HepG2 (cell line): ENCODE results near the gene PTGIS. TPM values are rescaled to one million over a fixed set of nuclear protein-coding genes. Genes with fewer than 3 reads are reported as not detected.

Source experiments
- CCAR2 ChIP-seq: fragments of 200-400 bp; formaldehyde crosslinking; optimal IDR thresholded peaks from 2 replicates; pipeline ENCODE3; 2018; ENCODE audit warnings: low read depth, mild to moderate bottlenecking, low read length, moderate library complexity
- ESRRA ChIP-seq: sonication (generic); formaldehyde crosslinking; IDR thresholded peaks from 2 replicates; pipeline ENCODE4 v1.5.1; 2020; ENCODE audit warnings: mild to moderate bottlenecking, low read depth, missing genetic modification reagents
- ETV5 ChIP-seq: IDR thresholded peaks from 2 replicates; pipeline ENCODE4 v1.6.1; 2018; ENCODE audit warnings: missing biosample characterization, missing genetic modification reagents, inconsistent platforms, borderline replicate concordance
- GLI4 ChIP-seq: sonication (generic); formaldehyde crosslinking; IDR thresholded peaks from 2 replicates; pipeline ENCODE4 v1.5.1; 2020; ENCODE audit warnings: missing genetic modification reagents, mild to moderate bottlenecking, moderate library complexity, borderline replicate concordance
- GZF1 ChIP-seq: sonication (generic); formaldehyde crosslinking; IDR thresholded peaks from 2 replicates; pipeline ENCODE4 v1.5.1; 2020; ENCODE audit warnings: mild to moderate bottlenecking, missing genetic modification reagents
- KLF16 ChIP-seq, 2 experiments: sonication (generic) in 1 of 2; formaldehyde crosslinking in 1 of 2; IDR thresholded peaks; 2 replicates each; pipeline versions ENCODE4 v1.6.1 to v1.8.0; 2016 to 2023; ENCODE audit warnings: missing genetic modification reagents in 2 of 2, missing compliant biosample characterization in 1 of 2
- NFE2 ChIP-seq: sonication (generic); formaldehyde crosslinking; IDR thresholded peaks from 2 replicates; pipeline ENCODE4 v1.4.0; 2020; ENCODE audit warnings: missing genetic modification reagents
- SKI ChIP-seq: fragments of 450-650 bp; IDR thresholded peaks from one replicate; pipeline ENCODE4 v1.6.1; 2018; ENCODE audit warnings: mild to moderate bottlenecking; ENCODE audit not compliant: partially characterized antibody
- SMC3 ChIP-seq: IDR thresholded peaks from 2 replicates; pipeline ENCODE4 v1.6.1; 2011; ENCODE audit warnings: low read length, improper control_type of control experiment
- SP5 ChIP-seq: IDR thresholded peaks from 2 replicates; pipeline ENCODE4 v1.6.1; 2016; ENCODE audit warnings: low read depth, borderline replicate concordance
- TP53 ChIP-seq: sonication (generic); formaldehyde crosslinking; conservative IDR thresholded peaks from 2 replicates; pipeline ENCODE4 v1.4.0; 2020; ENCODE audit warnings: missing genetic modification reagents
- ZNF253 ChIP-seq: sonication (generic); formaldehyde crosslinking; IDR thresholded peaks from 2 replicates; pipeline ENCODE4 v1.8.0; 2022; ENCODE audit warnings: mild to moderate bottlenecking, missing genetic modification reagents, borderline replicate concordance
- ZNF335 ChIP-seq: sonication (generic); formaldehyde crosslinking; IDR thresholded peaks from 2 replicates; pipeline ENCODE4 v1.4.0; 2020; ENCODE audit warnings: missing genetic modification reagents
- ZNF629 ChIP-seq: sonication (generic); formaldehyde crosslinking; conservative IDR thresholded peaks from 2 replicates; pipeline ENCODE4 v1.5.0; 2020; ENCODE audit warnings: missing genetic modification reagents
- ZNF703 ChIP-seq: sonication (generic); formaldehyde crosslinking; IDR thresholded peaks from 2 replicates; pipeline ENCODE4 v1.5.1; 2020; ENCODE audit warnings: missing genetic modification reagents, mild to moderate bottlenecking, moderate library complexity, borderline replicate concordance
- polyA plus RNA-seq, 8 experiments: library from polyadenylated mRNA; depleted of rRNA in 3 of 8; stranded (reverse) in 7 of 8; unstranded in 1 of 8; fragments of >200 nt; fragmentation: Illumina TruSeq in 4 of 8; extraction: Trizol in 4 of 8; gene quantifications; 2 replicates each; pipeline versions ENCODE4 v1.2.1 to v1.2.3, GENCODE V29; 2011 to 2016; ENCODE audit warnings: low read depth in 4 of 8, missing spikeins in 1 of 8, mixed read lengths in 1 of 8; ENCODE audit not compliant: insufficient read depth in 1 of 8
- total RNA-seq, 5 experiments: library from RNA; depleted of rRNA; stranded (reverse); fragments of >200 nt; fragmentation: Illumina TruSeq; extraction: Trizol; gene quantifications; 2 replicates each; pipeline ENCODE4 v1.2.3, GENCODE V29; 2016; ENCODE audit warnings: low read depth in 1 of 5
- TF ChIP-seq, protein P1 (sequence below): sonication (generic); formaldehyde crosslinking; IDR thresholded peaks from 2 replicates; pipeline ENCODE4 v1.4.0; 2020; ENCODE audit warnings: mild to moderate bottlenecking, missing genetic modification reagents, borderline replicate concordance
- TF ChIP-seq, protein P2 (sequence below): sonication (generic); formaldehyde crosslinking; IDR thresholded peaks from 2 replicates; pipeline ENCODE4 v1.5.1; 2020; ENCODE audit warnings: missing genetic modification reagents, mild to moderate bottlenecking, borderline replicate concordance
- TF ChIP-seq, protein P3 (sequence below): sonication (generic); formaldehyde crosslinking; IDR thresholded peaks from 2 replicates; pipeline ENCODE4 v1.8.0; 2022; ENCODE audit warnings: mild to moderate bottlenecking, missing genetic modification reagents, moderate library complexity
- TF ChIP-seq, protein P4 (sequence below): IDR thresholded peaks from 2 replicates; pipeline ENCODE4 v1.6.1; 2016; ENCODE audit warnings: low read depth

PTGIS gene
- total and polyA plus RNA-seq, 2 of the 13 experiments (the other 11 are each of a cell fraction or from before 2014, with no cell fraction given) = not detected

DNA sequence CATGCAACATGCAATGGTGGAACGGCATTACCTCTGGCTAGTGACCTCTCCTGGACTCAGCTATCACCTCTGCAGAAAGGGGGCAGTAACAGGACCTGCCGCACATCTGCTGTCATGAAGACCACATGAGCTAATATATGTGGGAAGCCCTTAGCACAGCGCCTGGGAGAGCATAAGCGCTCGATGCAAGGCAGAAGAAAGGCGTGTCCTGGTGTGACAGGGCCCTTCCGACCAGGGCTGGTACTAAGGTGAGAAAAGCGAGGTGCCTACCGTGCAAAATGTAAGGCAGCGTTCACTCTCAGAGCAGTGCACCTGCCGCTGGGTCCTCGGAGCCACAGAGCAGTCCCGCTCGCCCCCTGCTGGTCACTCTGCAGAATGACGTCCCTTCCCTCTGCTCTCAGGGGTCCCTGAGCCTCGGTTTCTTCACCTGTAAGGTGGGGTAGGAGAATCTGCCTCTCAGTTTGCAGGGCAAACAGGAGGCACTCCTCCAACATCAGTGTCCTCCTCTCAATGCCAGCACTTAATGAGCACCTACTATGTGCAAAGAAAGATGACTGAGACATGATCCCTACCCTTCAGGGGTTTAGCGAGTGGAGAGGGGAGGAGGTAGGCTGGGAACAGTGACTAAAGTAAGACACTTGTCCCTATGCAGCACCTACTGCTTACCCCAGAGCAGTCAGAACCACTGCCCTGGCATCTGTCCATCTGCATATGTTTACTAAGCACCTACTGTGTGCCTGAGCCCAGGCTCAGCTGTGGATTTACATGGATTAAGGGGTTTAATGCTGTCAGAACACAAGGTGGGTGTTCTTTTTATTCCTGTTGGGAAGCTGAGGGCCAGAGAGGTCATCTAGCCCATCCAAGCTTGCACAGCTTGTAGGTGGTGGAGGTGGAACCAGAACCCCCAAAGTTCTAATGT is 41.1 kb upstream of the PTGIS start (continued):
- TF ChIP-seq, protein P1, sequence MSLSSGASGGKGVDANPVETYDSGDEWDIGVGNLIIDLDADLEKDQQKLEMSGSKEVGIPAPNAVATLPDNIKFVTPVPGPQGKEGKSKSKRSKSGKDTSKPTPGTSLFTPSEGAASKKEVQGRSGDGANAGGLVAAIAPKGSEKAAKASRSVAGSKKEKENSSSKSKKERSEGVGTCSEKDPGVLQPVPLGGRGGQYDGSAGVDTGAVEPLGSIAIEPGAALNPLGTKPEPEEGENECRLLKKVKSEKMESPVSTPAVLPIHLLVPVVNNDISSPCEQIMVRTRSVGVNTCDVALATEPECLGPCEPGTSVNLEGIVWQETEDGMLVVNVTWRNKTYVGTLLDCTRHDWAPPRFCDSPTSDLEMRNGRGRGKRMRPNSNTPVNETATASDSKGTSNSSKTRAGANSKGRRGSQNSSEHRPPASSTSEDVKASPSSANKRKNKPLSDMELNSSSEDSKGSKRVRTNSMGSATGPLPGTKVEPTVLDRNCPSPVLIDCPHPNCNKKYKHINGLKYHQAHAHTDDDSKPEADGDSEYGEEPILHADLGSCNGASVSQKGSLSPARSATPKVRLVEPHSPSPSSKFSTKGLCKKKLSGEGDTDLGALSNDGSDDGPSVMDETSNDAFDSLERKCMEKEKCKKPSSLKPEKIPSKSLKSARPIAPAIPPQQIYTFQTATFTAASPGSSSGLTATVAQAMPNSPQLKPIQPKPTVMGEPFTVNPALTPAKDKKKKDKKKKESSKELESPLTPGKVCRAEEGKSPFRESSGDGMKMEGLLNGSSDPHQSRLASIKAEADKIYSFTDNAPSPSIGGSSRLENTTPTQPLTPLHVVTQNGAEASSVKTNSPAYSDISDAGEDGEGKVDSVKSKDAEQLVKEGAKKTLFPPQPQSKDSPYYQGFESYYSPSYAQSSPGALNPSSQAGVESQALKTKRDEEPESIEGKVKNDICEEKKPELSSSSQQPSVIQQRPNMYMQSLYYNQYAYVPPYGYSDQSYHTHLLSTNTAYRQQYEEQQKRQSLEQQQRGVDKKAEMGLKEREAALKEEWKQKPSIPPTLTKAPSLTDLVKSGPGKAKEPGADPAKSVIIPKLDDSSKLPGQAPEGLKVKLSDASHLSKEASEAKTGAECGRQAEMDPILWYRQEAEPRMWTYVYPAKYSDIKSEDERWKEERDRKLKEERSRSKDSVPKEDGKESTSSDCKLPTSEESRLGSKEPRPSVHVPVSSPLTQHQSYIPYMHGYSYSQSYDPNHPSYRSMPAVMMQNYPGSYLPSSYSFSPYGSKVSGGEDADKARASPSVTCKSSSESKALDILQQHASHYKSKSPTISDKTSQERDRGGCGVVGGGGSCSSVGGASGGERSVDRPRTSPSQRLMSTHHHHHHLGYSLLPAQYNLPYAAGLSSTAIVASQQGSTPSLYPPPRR (CRISPR knock-in tag) = no peak
- TF ChIP-seq, protein P2, sequence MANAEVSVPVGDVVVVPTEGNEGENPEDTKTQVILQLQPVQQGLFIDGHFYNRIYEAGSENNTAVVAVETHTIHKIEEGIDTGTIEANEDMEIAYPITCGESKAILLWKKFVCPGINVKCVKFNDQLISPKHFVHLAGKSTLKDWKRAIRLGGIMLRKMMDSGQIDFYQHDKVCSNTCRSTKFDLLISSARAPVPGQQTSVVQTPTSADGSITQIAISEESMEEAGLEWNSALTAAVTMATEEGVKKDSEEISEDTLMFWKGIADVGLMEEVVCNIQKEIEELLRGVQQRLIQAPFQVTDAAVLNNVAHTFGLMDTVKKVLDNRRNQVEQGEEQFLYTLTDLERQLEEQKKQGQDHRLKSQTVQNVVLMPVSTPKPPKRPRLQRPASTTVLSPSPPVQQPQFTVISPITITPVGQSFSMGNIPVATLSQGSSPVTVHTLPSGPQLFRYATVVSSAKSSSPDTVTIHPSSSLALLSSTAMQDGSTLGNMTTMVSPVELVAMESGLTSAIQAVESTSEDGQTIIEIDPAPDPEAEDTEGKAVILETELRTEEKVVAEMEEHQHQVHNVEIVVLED (CRISPR knock-in tag) = peak; percentile 27; the same call in 1 of the 2 replicates
- TF ChIP-seq, protein P3, sequence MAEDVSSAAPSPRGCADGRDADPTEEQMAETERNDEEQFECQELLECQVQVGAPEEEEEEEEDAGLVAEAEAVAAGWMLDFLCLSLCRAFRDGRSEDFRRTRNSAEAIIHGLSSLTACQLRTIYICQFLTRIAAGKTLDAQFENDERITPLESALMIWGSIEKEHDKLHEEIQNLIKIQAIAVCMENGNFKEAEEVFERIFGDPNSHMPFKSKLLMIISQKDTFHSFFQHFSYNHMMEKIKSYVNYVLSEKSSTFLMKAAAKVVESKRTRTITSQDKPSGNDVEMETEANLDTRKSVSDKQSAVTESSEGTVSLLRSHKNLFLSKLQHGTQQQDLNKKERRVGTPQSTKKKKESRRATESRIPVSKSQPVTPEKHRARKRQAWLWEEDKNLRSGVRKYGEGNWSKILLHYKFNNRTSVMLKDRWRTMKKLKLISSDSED = no peak
- TF ChIP-seq KLF16 (CRISPR knock-in tag; IDR thresholded peaks at IDR 0.05) (peak in 1 of 2 experiments; percentile 78; a peak in 1 of 4 replicates), ETV5 (CRISPR knock-in tag) (0 out of 2 replicates have a peak, but pooled peaks have one; percentile 20), SKI (no peak), TP53 (CRISPR knock-in tag) (0 out of 2 replicates have a peak, but pooled peaks have one; percentile 70), ZNF253 (CRISPR knock-in tag) (no peak; the same call in 1 of the 2 replicates), GZF1 (CRISPR knock-in tag) (no peak), CCAR2 (no peak), GLI4 (no peak; the same call in 1 of the 2 replicates), ZNF703 (CRISPR knock-in tag) (no peak), ESRRA (no peak), SP5 (CRISPR knock-in tag) (0 out of 2 replicates have a peak, but pooled peaks have one; percentile 46), ZNF629 (CRISPR knock-in tag) (peak; percentile 77; the same call in 1 of the 2 replicates), NFE2 (CRISPR knock-in tag) (no peak), SMC3 (peak; percentile 94), ZNF335 (CRISPR knock-in tag) (no peak; the same call in 1 of the 2 replicates)
- TF ChIP-seq, protein P4, sequence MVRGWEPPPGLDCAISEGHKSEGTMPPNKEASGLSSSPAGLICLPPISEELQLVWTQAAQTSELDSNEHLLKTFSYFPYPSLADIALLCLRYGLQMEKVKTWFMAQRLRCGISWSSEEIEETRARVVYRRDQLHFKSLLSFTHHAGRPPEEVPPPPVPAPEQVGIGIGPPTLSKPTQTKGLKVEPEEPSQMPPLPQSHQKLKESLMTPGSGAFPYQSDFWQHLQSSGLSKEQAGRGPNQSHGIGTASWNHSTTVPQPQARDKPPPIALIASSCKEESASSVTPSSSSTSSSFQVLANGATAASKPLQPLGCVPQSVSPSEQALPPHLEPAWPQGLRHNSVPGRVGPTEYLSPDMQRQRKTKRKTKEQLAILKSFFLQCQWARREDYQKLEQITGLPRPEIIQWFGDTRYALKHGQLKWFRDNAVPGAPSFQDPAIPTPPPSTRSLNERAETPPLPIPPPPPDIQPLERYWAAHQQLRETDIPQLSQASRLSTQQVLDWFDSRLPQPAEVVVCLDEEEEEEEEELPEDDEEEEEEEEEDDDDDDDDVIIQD (CRISPR knock-in tag) = no peak; the same call in 1 of the 2 replicates
